ENCODE measurements around the gene LRP5. TPM values are rescaled to one million over a fixed set of nuclear protein-coding genes. Genes with fewer than 3 reads are reported as not detected.
"Not testable (repeated sequence)": the region's sequence is repeated elsewhere in the genome, so short reads cannot be mapped to it uniquely, and the experiment has no call there.

The LRP5 gene
- total RNA-seq, 1 experiment from 2014 or later: 129 TPM

GRCh38 chr11:68472778-68473177, 160.4 kb downstream of the LRP5 start:
- intact Hi-C loops (cut with micrococcal nuclease; ENCODE audit: unreplicated experiment): no loop called here
- H4K20me1 ChIP-seq (ENCODE audit: insufficient read depth): peaks cover 84% of the 10 kb centered on the region
- H3K4me2 ChIP-seq: no peak overlapping the region
- peaks cover 26% of the 10 kb centered on the region for H3K36me3 ChIP-seq (ENCODE audit: low read depth)
- no peaks in the 10 kb centered on the region for H3K9me3 ChIP-seq (ENCODE audit: insufficient read depth, low read depth)
- TF ChIP-seq EZH2 (IDR thresholded peaks at IDR 0.05; ENCODE audit: low read depth) (no peak), CTCF (conservative IDR thresholded peaks at IDR 0.05) (no peak)
- POLR2A ChIA-PET (ENCODE audit: unreplicated experiment): no interaction called here
- no peaks in the 10 kb centered on the region for H3K4me1 ChIP-seq (replicated peaks; ENCODE audit: insufficient read depth)
- no peak overlapping the region for H2AFZ ChIP-seq
- H3K27me3 ChIP-seq (ENCODE audit: insufficient read depth, low read depth): no peaks in the 10 kb centered on the region
- peaks cover 18% of the 10 kb centered on the region for H3F3A ChIP-seq (ENCODE audit: insufficient read depth, low read depth)
- no peak for DNase-seq
- H3K27ac ChIP-seq: no peak overlapping the region
- H3K9me2 ChIP-seq (ENCODE audit: insufficient read depth): no peaks in the 10 kb centered on the region
- BruUV-seq (replicated peaks): no TSS peak
- CTCF ChIA-PET: no interaction called here
- H3K4me3 ChIP-seq: no peak overlapping the region
- peaks cover 91% of the 10 kb centered on the region for H3K79me2 ChIP-seq (ENCODE audit: low read depth)

DNA sequence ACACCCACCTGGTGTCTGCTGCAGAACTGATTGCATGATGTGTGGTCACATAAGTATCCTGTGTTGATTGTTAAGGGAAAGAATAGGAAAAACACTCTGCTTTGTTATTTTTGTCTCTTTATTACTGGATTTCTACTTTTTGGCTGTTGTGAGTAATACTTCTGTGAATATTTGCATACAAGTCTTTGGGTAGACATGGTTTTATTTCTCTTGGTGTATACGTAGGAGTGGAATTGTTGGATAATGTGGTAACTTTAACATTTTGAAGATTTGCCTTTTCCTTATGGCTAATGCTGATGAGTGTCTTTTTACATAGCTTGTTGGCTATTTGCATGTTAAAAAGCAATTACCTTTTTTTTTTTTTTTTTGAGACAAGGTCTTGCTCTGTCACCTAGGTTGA, 161.3 kb downstream of the LRP5 start:
- intact Hi-C loops (cut with micrococcal nuclease; ENCODE audit: unreplicated experiment): no loop called here
- BruUV-seq (replicated peaks): no TSS peak
- POLR2A ChIA-PET (ENCODE audit: unreplicated experiment): no interaction called here

DNA sequence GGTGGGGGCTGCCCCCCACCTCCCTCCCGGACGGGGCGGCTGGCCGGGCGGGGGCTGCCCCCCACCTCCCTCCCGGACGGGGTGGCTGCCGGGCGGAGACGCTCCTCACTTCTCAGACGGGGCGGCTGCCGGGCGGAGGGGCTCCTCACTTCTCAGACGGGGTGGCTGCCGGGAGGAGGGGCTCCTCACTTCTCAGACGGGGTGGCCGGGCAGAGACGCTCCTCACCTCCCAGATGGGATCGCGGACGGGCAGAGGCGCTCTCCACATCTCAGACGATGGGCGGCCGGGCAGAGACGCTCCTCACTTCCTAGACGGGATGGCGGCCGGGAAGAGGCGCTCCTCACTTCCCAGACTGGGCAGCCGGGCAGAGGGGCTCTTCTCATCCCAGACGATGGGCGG, 163.2 kb downstream of the LRP5 start:
- peaks cover 84% of the 10 kb centered on the region for H4K20me1 ChIP-seq (ENCODE audit: insufficient read depth)
- H3K27me3 ChIP-seq (ENCODE audit: insufficient read depth, low read depth); POLR2A ChIA-PET (ENCODE audit: unreplicated experiment); BruUV-seq (replicated peaks); H3K4me3 ChIP-seq; CTCF ChIA-PET; intact Hi-C loops (cut with micrococcal nuclease; ENCODE audit: unreplicated experiment); H3K27ac ChIP-seq; H3K9me3 ChIP-seq (ENCODE audit: insufficient read depth, low read depth); H3K9me2 ChIP-seq (ENCODE audit: insufficient read depth); H3K4me2 ChIP-seq; H2AFZ ChIP-seq; DNase-seq; H3K4me1 ChIP-seq (replicated peaks; ENCODE audit: insufficient read depth): not testable (repeated sequence)
- H3F3A ChIP-seq (ENCODE audit: insufficient read depth, low read depth): peaks cover 29% of the 10 kb centered on the region
- H3K36me3 ChIP-seq (ENCODE audit: low read depth): peaks cover 44% of the 10 kb centered on the region
- H3K79me2 ChIP-seq (ENCODE audit: low read depth): peaks cover 91% of the 10 kb centered on the region

More for the DNA sequence above, 161.3 kb downstream of the LRP5 start:
- Histone ChIP-seq H2AFZ (no peak overlapping the region), H3K27ac (no peak overlapping the region), H3K4me3 (no peak overlapping the region), H3K4me1 (replicated peaks; ENCODE audit: insufficient read depth) (no peaks in the 10 kb centered on the region), H3K9me2 (ENCODE audit: insufficient read depth) (no peaks in the 10 kb centered on the region), H4K20me1 (ENCODE audit: insufficient read depth) (peaks cover 84% of the 10 kb centered on the region), H3K27me3 (ENCODE audit: insufficient read depth, low read depth) (no peaks in the 10 kb centered on the region), H3K4me2 (no peak overlapping the region), H3F3A (ENCODE audit: insufficient read depth, low read depth) (peaks cover 18% of the 10 kb centered on the region), H3K79me2 (ENCODE audit: low read depth) (peaks cover 91% of the 10 kb centered on the region), H3K36me3 (ENCODE audit: low read depth) (peaks cover 27% of the 10 kb centered on the region), H3K9me3 (ENCODE audit: insufficient read depth, low read depth) (no peaks in the 10 kb centered on the region)
- CTCF ChIA-PET: interaction anchor here (0.6 kb wide), 1 partner anchor 219 kb away, joined by 8 read pairs; no protein-coding TSS in a partner anchor
- DNase-seq: no peak
- TF ChIP-seq CTCF (conservative IDR thresholded peaks at IDR 0.05) (no peak), EZH2 (IDR thresholded peaks at IDR 0.05; ENCODE audit: low read depth) (no peak)

DNA sequence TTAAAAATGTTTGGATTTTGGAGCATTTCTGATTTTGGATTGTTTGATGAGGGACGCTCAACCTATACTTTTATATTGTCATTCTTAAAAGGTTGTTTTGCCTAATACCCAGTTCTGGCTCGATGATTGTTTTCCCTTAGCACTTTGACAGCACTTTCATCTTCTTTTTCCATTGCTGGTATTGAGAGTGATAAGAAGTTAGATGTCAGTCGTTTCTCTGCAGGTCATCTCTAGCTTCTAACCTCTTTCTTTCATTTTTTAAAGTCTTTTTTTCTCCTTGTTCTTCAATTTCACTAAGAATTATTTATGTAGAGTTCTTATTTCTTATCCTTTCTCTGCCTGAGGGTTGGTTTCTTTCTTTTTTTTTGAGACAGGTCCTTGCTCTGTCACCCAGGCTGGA, 167.0 kb downstream of the LRP5 start:
- Histone ChIP-seq H3K4me2 (no peak overlapping the region), H3K27ac (no peak overlapping the region), H3K4me1 (replicated peaks; ENCODE audit: insufficient read depth) (no peaks in the 10 kb centered on the region), H3K36me3 (ENCODE audit: low read depth) (peaks cover 24% of the 10 kb centered on the region), H2AFZ (no peak overlapping the region), H3F3A (ENCODE audit: insufficient read depth, low read depth) (peaks cover 28% of the 10 kb centered on the region), H3K4me3 (no peak overlapping the region), H3K27me3 (ENCODE audit: insufficient read depth, low read depth) (no peaks in the 10 kb centered on the region), H4K20me1 (ENCODE audit: insufficient read depth) (peaks cover 84% of the 10 kb centered on the region), H3K9me2 (ENCODE audit: insufficient read depth) (no peaks in the 10 kb centered on the region), H3K9me3 (ENCODE audit: insufficient read depth, low read depth) (no peaks in the 10 kb centered on the region; the same call in 1 of the 2 replicates), H3K79me2 (ENCODE audit: low read depth) (peaks cover 91% of the 10 kb centered on the region)
- CTCF ChIA-PET: no interaction called here
- no peak for DNase-seq
- intact Hi-C loops (cut with micrococcal nuclease; ENCODE audit: unreplicated experiment): no loop called here
- POLR2A ChIA-PET (ENCODE audit: unreplicated experiment): no interaction called here
- BruUV-seq (replicated peaks): no TSS peak
- TF ChIP-seq EZH2 (IDR thresholded peaks at IDR 0.05; ENCODE audit: low read depth) (no peak), CTCF (conservative IDR thresholded peaks at IDR 0.05) (no peak)
